ENCODE data around the gene PCBP4.
"Not testable (repeated sequence)": the region's sequence is repeated elsewhere in the genome, so short reads cannot be mapped to it uniquely, and the experiment has no call there.

Gene PCBP4

GRCh38 chr3:51992017-51992682 lies 24.9 kb upstream of the PCBP4 start:
- H3K4me1 ChIP-seq (ENCODE audit: low read depth, poor library complexity, severe bottlenecking), result peaks cover 9% of the 10 kb centered on the region
- no peak overlapping the region for H2AFZ ChIP-seq (ENCODE audit: low read depth)
- H3K36me3 ChIP-seq (ENCODE audit: insufficient read depth), result peaks cover 3% of the 10 kb centered on the region; the same call in 1 of the 2 replicates
- no peak overlapping the region for H3K27ac ChIP-seq
- no peak overlapping the region for H3K4me2 ChIP-seq
- no peak overlapping the region for H3K9ac ChIP-seq
- no peak overlapping the region for H3K4me3 ChIP-seq (IDR thresholded peaks at IDR 0.05; ENCODE audit: insufficient read depth, low read depth, low read length)
- H3K27me3 ChIP-seq (ENCODE audit: insufficient read depth, low read depth), result no peaks in the 10 kb centered on the region
- TF ChIP-seq CTCF (conservative IDR thresholded peaks at IDR 0.05; ENCODE audit: low read depth, low read length), result no peak
- H4K20me1 ChIP-seq (ENCODE audit: insufficient read depth), result no peaks in the 10 kb centered on the region
- peaks cover 14% of the 10 kb centered on the region for H3K79me2 ChIP-seq (ENCODE audit: insufficient read depth, low read depth)

- H3K36me3 ChIP-seq (ENCODE audit: insufficient read depth); H3K4me3 ChIP-seq (IDR thresholded peaks at IDR 0.05; ENCODE audit: insufficient read depth, low read depth, low read length); H3K9ac ChIP-seq; H3K27me3 ChIP-seq (ENCODE audit: insufficient read depth, low read depth); H3K4me2 ChIP-seq; H2AFZ ChIP-seq (ENCODE audit: low read depth); H4K20me1 ChIP-seq (ENCODE audit: insufficient read depth); H3K4me1 ChIP-seq (ENCODE audit: low read depth, poor library complexity, severe bottlenecking); H3K27ac ChIP-seq: not testable (repeated sequence)
- H3K79me2 ChIP-seq (ENCODE audit: insufficient read depth, low read depth), result peaks cover 12% of the 10 kb centered on the region
Measured at GRCh38 chr3:51990501-51990971, 23.3 kb upstream of the PCBP4 start.

- no peak for TF ChIP-seq CTCF (conservative IDR thresholded peaks at IDR 0.05; ENCODE audit: low read depth, low read length)
- Histone ChIP-seq H3K36me3 (ENCODE audit: insufficient read depth) (no peaks in the 10 kb centered on the region), H3K4me2 (no peak overlapping the region), H3K79me2 (ENCODE audit: insufficient read depth, low read depth) (no peaks in the 10 kb centered on the region), H2AFZ (ENCODE audit: low read depth) (no peak overlapping the region), H3K4me3 (IDR thresholded peaks at IDR 0.05; ENCODE audit: insufficient read depth, low read depth, low read length) (no peak overlapping the region), H3K4me1 (ENCODE audit: low read depth, poor library complexity, severe bottlenecking) (no peaks in the 10 kb centered on the region), H4K20me1 (ENCODE audit: insufficient read depth) (no peaks in the 10 kb centered on the region), H3K9ac (no peak overlapping the region), H3K27me3 (ENCODE audit: insufficient read depth, low read depth) (no peaks in the 10 kb centered on the region), H3K27ac (no peak overlapping the region)
Measured at GRCh38 chr3:51988286-51989146, 21.3 kb upstream of the PCBP4 start.

GRCh38 chr3:51987568-51987967 lies 20.3 kb upstream of the PCBP4 start:
- Histone ChIP-seq H3K79me2 (ENCODE audit: insufficient read depth, low read depth) (no peaks in the 10 kb centered on the region), H2AFZ (ENCODE audit: low read depth) (no peak overlapping the region), H3K27ac (no peak overlapping the region), H3K36me3 (ENCODE audit: insufficient read depth) (no peaks in the 10 kb centered on the region), H3K9ac (no peak overlapping the region), H4K20me1 (ENCODE audit: insufficient read depth) (no peaks in the 10 kb centered on the region), H3K4me3 (IDR thresholded peaks at IDR 0.05; ENCODE audit: insufficient read depth, low read depth, low read length) (no peak overlapping the region), H3K27me3 (ENCODE audit: insufficient read depth, low read depth) (no peaks in the 10 kb centered on the region), H3K4me2 (no peak overlapping the region), H3K4me1 (ENCODE audit: low read depth, poor library complexity, severe bottlenecking) (no peaks in the 10 kb centered on the region)
- TF ChIP-seq CTCF (conservative IDR thresholded peaks at IDR 0.05; ENCODE audit: low read depth, low read length), result no peak
